Measurements from ENCODE around the gene MGAT4C. TPM values are rescaled to one million over a fixed set of nuclear protein-coding genes. Genes with fewer than 3 reads are reported as not detected.

The MGAT4C gene
- total RNA-seq, 1 donor from 2014 or later, result 1.2 TPM

GRCh38 chr12:86170051-86170450 lies 86.1 kb downstream of the MGAT4C start:
- Mint-ChIP-seq H3K4me1 (ENCODE audit: low read depth, unreplicated experiment) (no peaks in the 10 kb centered on the region), H3K9me3 (ENCODE audit: unreplicated experiment) (no peaks in the 10 kb centered on the region), H3K27ac (ENCODE audit: unreplicated experiment) (no peak overlapping the region), H3K4me3 (ENCODE audit: unreplicated experiment) (no peak overlapping the region), H3K27me3 (ENCODE audit: low read depth, unreplicated experiment) (no peaks in the 10 kb centered on the region), H3K36me3 (ENCODE audit: low read depth, unreplicated experiment) (no peaks in the 10 kb centered on the region)
- no peaks in the 10 kb centered on the region for H3K27me3 ChIP-seq (ENCODE audit: insufficient read depth, low read length)
- H3K4me2 ChIP-seq (ENCODE audit: low read length), result no peak overlapping the region
- H4K20me1 ChIP-seq (ENCODE audit: insufficient read depth, low read length), result no peaks in the 10 kb centered on the region
- no peak overlapping the region for H3K27ac ChIP-seq (ENCODE audit: low read depth, low read length)
- no peak overlapping the region for H2AFZ ChIP-seq (ENCODE audit: low read depth, low read length)
- DNase-seq (ENCODE audit: low read depth) (no peak), FAIRE-seq (no peak)
- TF ChIP-seq EZH2 (IDR thresholded peaks at IDR 0.05; ENCODE audit: insufficient read depth, low read length), result no peak
- no peak for TF ChIP-seq CTCF (IDR thresholded peaks at IDR 0.05; ENCODE audit: insufficient read depth, low read depth, low read length)
- no peak overlapping the region for H3K9ac ChIP-seq (ENCODE audit: low read length)
- H3K4me3 ChIP-seq (ENCODE audit: insufficient read depth, low read depth, low read length), result no peak overlapping the region
- H3K79me2 ChIP-seq (ENCODE audit: insufficient read depth, low read length), result no peaks in the 10 kb centered on the region
- H3K9me3 ChIP-seq (ENCODE audit: insufficient read depth, low read depth, low read length), result no peaks in the 10 kb centered on the region
- no peaks in the 10 kb centered on the region for H3K36me3 ChIP-seq (ENCODE audit: insufficient read depth, low read length)
- no peaks in the 10 kb centered on the region for H3K4me1 ChIP-seq (ENCODE audit: insufficient read depth, low read length)

DNA sequence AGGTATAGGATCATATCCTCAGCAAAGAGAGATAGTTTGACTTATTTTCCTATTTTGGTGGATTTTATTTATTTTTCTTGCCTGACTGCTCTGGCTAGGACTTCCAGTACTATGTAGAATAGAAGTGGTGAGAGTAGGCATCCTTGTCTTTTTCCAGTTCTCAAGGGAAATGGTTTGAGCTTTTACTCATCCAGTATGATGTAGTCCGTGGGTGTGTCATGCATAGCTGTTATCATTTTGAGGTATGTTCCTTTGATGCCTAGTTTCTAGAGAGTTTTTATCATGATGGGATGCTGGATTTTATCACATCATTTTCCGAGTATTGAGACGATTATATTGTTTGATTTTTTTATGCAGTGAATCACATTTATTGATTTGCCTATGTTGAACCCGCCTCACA lies 97.2 kb downstream of the MGAT4C start:
- no peak overlapping the region for H3K4me3 Mint-ChIP-seq (ENCODE audit: unreplicated experiment)
- H3K4me1 Mint-ChIP-seq (ENCODE audit: low read depth, unreplicated experiment), result peaks cover 7% of the 10 kb centered on the region
- FAIRE-seq (no peak), DNase-seq (ENCODE audit: low read depth) (peak; percentile 42)
- no peak overlapping the region for H3K27ac ChIP-seq (ENCODE audit: low read depth, low read length)
- TF ChIP-seq EZH2 (IDR thresholded peaks at IDR 0.05; ENCODE audit: insufficient read depth, low read length) (no peak), CTCF (IDR thresholded peaks at IDR 0.05; ENCODE audit: insufficient read depth, low read depth, low read length) (no peak)
- H3K27me3 Mint-ChIP-seq (ENCODE audit: low read depth, unreplicated experiment), result no peaks in the 10 kb centered on the region
- no peak overlapping the region for H2AFZ ChIP-seq (ENCODE audit: low read depth, low read length)
- no peaks in the 10 kb centered on the region for H3K27me3 ChIP-seq (ENCODE audit: insufficient read depth, low read length)
- no peak overlapping the region for H3K4me2 ChIP-seq (ENCODE audit: low read length)
- H3K4me3 ChIP-seq (ENCODE audit: insufficient read depth, low read depth, low read length), result no peak overlapping the region
- H4K20me1 ChIP-seq (ENCODE audit: insufficient read depth, low read length), result no peaks in the 10 kb centered on the region
- H3K9me3 ChIP-seq (ENCODE audit: insufficient read depth, low read depth, low read length), result no peaks in the 10 kb centered on the region
- no peak overlapping the region for H3K27ac Mint-ChIP-seq (ENCODE audit: unreplicated experiment)
- no peaks in the 10 kb centered on the region for H3K4me1 ChIP-seq (ENCODE audit: insufficient read depth, low read length)
- H3K36me3 Mint-ChIP-seq (ENCODE audit: low read depth, unreplicated experiment), result no peaks in the 10 kb centered on the region
- no peak overlapping the region for H3K9ac ChIP-seq (ENCODE audit: low read length)
- H3K79me2 ChIP-seq (ENCODE audit: insufficient read depth, low read length), result no peaks in the 10 kb centered on the region
- H3K9me3 Mint-ChIP-seq (ENCODE audit: unreplicated experiment), result no peaks in the 10 kb centered on the region
- no peaks in the 10 kb centered on the region for H3K36me3 ChIP-seq (ENCODE audit: insufficient read depth, low read length)

- Mint-ChIP-seq H3K27me3 (ENCODE audit: low read depth, unreplicated experiment) (no peaks in the 10 kb centered on the region), H3K4me1 (ENCODE audit: low read depth, unreplicated experiment) (peaks cover 7% of the 10 kb centered on the region), H3K9me3 (ENCODE audit: unreplicated experiment) (no peaks in the 10 kb centered on the region), H3K36me3 (ENCODE audit: low read depth, unreplicated experiment) (no peaks in the 10 kb centered on the region), H3K27ac (ENCODE audit: unreplicated experiment) (no peak overlapping the region), H3K4me3 (ENCODE audit: unreplicated experiment) (no peak overlapping the region)
- no peaks in the 10 kb centered on the region for H3K4me1 ChIP-seq (ENCODE audit: insufficient read depth, low read length)
- no peak for TF ChIP-seq CTCF (IDR thresholded peaks at IDR 0.05; ENCODE audit: insufficient read depth, low read depth, low read length)
- TF ChIP-seq EZH2 (IDR thresholded peaks at IDR 0.05; ENCODE audit: insufficient read depth, low read length), result no peak
- H2AFZ ChIP-seq (ENCODE audit: low read depth, low read length), result no peak overlapping the region
- FAIRE-seq, result no peak
- no peaks in the 10 kb centered on the region for H4K20me1 ChIP-seq (ENCODE audit: insufficient read depth, low read length)
- H3K79me2 ChIP-seq (ENCODE audit: insufficient read depth, low read length), result no peaks in the 10 kb centered on the region
- no peaks in the 10 kb centered on the region for H3K36me3 ChIP-seq (ENCODE audit: insufficient read depth, low read length)
- DNase-seq (ENCODE audit: low read depth), result no peak
- H3K4me2 ChIP-seq (ENCODE audit: low read length), result no peak overlapping the region
- no peak overlapping the region for H3K27ac ChIP-seq (ENCODE audit: low read depth, low read length)
- no peak overlapping the region for H3K9ac ChIP-seq (ENCODE audit: low read length)
- H3K9me3 ChIP-seq (ENCODE audit: insufficient read depth, low read depth, low read length), result no peaks in the 10 kb centered on the region
- no peak overlapping the region for H3K4me3 ChIP-seq (ENCODE audit: insufficient read depth, low read depth, low read length)
- no peaks in the 10 kb centered on the region for H3K27me3 ChIP-seq (ENCODE audit: insufficient read depth, low read length)
These were observed 101.6 kb downstream of the MGAT4C start for GRCh38 chr12:86154620-86155019.

Data from astrocyte (in vitro differentiated cells and primary cell).